ENCODE measurements around the gene FLT3LG. TPM values are rescaled to one million over a fixed set of nuclear protein-coding genes. Genes with fewer than 3 reads are reported as not detected.

The FLT3LG gene
- total and polyA plus RNA-seq, 2 experiments from 2014 or later = 0.49 to 1.8 TPM

DNA sequence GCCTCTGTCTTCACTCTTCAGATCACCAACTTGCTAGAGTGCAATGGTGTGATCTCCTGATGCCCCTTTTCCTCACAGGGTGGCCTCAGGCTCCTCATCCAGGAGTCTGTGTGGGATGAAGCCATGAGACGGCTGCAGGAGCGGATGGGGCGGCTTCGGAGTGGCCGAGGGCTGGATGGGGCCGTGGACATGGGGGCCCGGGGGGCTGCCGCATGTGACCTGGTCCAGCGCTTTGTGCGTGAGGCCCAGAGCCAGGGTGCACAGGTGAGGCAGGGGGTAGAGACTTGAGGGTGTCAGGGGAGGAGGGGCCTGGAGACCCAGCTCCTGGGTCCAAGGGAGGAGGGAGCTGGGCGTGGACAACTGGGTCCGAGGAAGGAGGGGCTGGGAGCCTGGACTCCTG is 11.5 kb upstream of the FLT3LG start:
- DNase-seq (ENCODE audit: low spot score) (no peak), ATAC-seq (no peak)
- Mint-ChIP-seq H3K9me3 (no peaks in the 10 kb centered on the region), H3K27me3 (ENCODE audit: insufficient read depth, low read depth, poor library complexity) (peaks cover 11% of the 10 kb centered on the region), H3K4me1 (no peaks in the 10 kb centered on the region), H3K36me3 (ENCODE audit: low read depth) (peaks cover 32% of the 10 kb centered on the region), H3K4me3 (no peak overlapping the region), H3K27ac (no peak overlapping the region)
- H3K79me2 ChIP-seq (replicated peaks; ENCODE audit: insufficient read depth) = no peaks in the 10 kb centered on the region
- no peak overlapping the region for H3K4me2 ChIP-seq
- TF ChIP-seq EZH2 (IDR thresholded peaks at IDR 0.05; ENCODE audit: low read depth, unreplicated experiment) (no peak), CREB1 (CRISPR knock-in tag; IDR thresholded peaks at IDR 0.05; ENCODE audit: low read depth) (no peak), NANOG (IDR thresholded peaks at IDR 0.05; ENCODE audit: borderline replicate concordance) (no peak), JUNB (IDR thresholded peaks at IDR 0.05; ENCODE audit: unreplicated experiment) (no peak), POLR2AphosphoS5 (IDR thresholded peaks at IDR 0.05; ENCODE audit: low read depth) (no peak), EZH2phosphoT487 (IDR thresholded peaks at IDR 0.05; ENCODE audit: unreplicated experiment) (no peak), ZNF331 (CRISPR knock-in tag; IDR thresholded peaks at IDR 0.05; ENCODE audit: low read depth) (no peak), STAT1 (IDR thresholded peaks at IDR 0.05; ENCODE audit: unreplicated experiment) (no peak), ZNF114 (CRISPR knock-in tag; IDR thresholded peaks at IDR 0.05) (no peak)
- TF ChIP-seq, protein P1, sequence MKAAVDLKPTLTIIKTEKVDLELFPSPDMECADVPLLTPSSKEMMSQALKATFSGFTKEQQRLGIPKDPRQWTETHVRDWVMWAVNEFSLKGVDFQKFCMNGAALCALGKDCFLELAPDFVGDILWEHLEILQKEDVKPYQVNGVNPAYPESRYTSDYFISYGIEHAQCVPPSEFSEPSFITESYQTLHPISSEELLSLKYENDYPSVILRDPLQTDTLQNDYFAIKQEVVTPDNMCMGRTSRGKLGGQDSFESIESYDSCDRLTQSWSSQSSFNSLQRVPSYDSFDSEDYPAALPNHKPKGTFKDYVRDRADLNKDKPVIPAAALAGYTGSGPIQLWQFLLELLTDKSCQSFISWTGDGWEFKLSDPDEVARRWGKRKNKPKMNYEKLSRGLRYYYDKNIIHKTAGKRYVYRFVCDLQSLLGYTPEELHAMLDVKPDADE (IDR thresholded peaks at IDR 0.05) = no peak
- TF ChIP-seq, protein P2, sequence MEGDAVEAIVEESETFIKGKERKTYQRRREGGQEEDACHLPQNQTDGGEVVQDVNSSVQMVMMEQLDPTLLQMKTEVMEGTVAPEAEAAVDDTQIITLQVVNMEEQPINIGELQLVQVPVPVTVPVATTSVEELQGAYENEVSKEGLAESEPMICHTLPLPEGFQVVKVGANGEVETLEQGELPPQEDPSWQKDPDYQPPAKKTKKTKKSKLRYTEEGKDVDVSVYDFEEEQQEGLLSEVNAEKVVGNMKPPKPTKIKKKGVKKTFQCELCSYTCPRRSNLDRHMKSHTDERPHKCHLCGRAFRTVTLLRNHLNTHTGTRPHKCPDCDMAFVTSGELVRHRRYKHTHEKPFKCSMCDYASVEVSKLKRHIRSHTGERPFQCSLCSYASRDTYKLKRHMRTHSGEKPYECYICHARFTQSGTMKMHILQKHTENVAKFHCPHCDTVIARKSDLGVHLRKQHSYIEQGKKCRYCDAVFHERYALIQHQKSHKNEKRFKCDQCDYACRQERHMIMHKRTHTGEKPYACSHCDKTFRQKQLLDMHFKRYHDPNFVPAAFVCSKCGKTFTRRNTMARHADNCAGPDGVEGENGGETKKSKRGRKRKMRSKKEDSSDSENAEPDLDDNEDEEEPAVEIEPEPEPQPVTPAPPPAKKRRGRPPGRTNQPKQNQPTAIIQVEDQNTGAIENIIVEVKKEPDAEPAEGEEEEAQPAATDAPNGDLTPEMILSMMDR (conservative IDR thresholded peaks at IDR 0.05; ENCODE audit: low read depth in 2 of 2) = no peak
- TF ChIP-seq, protein P3, sequence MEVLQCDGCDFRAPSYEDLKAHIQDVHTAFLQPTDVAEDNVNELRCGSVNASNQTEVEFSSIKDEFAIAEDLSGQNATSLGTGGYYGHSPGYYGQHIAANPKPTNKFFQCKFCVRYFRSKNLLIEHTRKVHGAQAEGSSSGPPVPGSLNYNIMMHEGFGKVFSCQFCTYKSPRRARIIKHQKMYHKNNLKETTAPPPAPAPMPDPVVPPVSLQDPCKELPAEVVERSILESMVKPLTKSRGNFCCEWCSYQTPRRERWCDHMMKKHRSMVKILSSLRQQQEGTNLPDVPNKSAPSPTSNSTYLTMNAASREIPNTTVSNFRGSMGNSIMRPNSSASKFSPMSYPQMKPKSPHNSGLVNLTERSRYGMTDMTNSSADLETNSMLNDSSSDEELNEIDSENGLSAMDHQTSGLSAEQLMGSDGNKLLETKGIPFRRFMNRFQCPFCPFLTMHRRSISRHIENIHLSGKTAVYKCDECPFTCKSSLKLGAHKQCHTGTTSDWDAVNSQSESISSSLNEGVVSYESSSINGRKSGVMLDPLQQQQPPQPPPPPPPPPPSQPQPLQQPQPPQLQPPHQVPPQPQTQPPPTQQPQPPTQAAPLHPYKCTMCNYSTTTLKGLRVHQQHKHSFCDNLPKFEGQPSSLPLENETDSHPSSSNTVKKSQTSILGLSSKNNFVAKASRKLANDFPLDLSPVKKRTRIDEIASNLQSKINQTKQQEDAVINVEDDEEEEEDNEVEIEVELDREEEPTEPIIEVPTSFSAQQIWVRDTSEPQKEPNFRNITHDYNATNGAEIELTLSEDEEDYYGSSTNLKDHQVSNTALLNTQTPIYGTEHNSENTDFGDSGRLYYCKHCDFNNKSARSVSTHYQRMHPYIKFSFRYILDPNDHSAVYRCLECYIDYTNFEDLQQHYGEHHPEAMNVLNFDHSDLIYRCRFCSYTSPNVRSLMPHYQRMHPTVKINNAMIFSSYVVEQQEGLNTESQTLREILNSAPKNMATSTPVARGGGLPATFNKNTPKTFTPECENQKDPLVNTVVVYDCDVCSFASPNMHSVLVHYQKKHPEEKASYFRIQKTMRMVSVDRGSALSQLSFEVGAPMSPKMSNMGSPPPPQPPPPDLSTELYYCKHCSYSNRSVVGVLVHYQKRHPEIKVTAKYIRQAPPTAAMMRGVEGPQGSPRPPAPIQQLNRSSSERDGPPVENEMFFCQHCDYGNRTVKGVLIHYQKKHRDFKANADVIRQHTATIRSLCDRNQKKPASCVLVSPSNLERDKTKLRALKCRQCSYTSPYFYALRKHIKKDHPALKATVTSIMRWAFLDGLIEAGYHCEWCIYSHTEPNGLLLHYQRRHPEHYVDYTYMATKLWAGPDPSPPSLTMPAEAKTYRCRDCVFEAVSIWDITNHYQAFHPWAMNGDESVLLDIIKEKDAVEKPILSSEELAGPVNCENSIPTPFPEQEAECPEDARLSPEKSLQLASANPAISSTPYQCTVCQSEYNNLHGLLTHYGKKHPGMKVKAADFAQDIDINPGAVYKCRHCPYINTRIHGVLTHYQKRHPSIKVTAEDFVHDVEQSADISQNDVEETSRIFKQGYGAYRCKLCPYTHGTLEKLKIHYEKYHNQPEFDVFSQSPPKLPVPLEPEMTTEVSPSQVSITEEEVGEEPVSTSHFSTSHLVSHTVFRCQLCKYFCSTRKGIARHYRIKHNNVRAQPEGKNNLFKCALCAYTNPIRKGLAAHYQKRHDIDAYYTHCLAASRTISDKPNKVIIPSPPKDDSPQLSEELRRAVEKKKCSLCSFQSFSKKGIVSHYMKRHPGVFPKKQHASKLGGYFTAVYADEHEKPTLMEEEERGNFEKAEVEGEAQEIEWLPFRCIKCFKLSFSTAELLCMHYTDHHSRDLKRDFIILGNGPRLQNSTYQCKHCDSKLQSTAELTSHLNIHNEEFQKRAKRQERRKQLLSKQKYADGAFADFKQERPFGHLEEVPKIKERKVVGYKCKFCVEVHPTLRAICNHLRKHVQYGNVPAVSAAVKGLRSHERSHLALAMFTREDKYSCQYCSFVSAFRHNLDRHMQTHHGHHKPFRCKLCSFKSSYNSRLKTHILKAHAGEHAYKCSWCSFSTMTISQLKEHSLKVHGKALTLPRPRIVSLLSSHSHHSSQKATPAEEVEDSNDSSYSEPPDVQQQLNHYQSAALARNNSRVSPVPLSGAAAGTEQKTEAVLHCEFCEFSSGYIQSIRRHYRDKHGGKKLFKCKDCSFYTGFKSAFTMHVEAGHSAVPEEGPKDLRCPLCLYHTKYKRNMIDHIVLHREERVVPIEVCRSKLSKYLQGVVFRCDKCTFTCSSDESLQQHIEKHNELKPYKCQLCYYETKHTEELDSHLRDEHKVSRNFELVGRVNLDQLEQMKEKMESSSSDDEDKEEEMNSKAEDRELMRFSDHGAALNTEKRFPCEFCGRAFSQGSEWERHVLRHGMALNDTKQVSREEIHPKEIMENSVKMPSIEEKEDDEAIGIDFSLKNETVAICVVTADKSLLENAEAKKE (CRISPR knock-in tag; IDR thresholded peaks at IDR 0.05) = no peak
- TF ChIP-seq, protein P4, sequence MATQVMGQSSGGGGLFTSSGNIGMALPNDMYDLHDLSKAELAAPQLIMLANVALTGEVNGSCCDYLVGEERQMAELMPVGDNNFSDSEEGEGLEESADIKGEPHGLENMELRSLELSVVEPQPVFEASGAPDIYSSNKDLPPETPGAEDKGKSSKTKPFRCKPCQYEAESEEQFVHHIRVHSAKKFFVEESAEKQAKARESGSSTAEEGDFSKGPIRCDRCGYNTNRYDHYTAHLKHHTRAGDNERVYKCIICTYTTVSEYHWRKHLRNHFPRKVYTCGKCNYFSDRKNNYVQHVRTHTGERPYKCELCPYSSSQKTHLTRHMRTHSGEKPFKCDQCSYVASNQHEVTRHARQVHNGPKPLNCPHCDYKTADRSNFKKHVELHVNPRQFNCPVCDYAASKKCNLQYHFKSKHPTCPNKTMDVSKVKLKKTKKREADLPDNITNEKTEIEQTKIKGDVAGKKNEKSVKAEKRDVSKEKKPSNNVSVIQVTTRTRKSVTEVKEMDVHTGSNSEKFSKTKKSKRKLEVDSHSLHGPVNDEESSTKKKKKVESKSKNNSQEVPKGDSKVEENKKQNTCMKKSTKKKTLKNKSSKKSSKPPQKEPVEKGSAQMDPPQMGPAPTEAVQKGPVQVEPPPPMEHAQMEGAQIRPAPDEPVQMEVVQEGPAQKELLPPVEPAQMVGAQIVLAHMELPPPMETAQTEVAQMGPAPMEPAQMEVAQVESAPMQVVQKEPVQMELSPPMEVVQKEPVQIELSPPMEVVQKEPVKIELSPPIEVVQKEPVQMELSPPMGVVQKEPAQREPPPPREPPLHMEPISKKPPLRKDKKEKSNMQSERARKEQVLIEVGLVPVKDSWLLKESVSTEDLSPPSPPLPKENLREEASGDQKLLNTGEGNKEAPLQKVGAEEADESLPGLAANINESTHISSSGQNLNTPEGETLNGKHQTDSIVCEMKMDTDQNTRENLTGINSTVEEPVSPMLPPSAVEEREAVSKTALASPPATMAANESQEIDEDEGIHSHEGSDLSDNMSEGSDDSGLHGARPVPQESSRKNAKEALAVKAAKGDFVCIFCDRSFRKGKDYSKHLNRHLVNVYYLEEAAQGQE (IDR thresholded peaks at IDR 0.05; ENCODE audit: unreplicated experiment) = no peak
- no peak overlapping the region for H3K27ac ChIP-seq (ENCODE audit: low read depth)
- no peaks in the 10 kb centered on the region; the same call in 1 of the 2 replicates for H4K20me1 ChIP-seq (replicated peaks; ENCODE audit: insufficient read depth)
- H3K36me3 ChIP-seq (ENCODE audit: insufficient read depth) = no peaks in the 10 kb centered on the region
- H3K4me1 ChIP-seq (ENCODE audit: insufficient read depth) = no peaks in the 10 kb centered on the region; the same call in 1 of the 2 replicates
- no peaks in the 10 kb centered on the region for H3K27me3 ChIP-seq (ENCODE audit: insufficient read depth)
- no peak overlapping the region for H2AFZ ChIP-seq
- H3F3A ChIP-seq (replicated peaks; ENCODE audit: low read depth) = 0 out of 2 replicates have a peak, but pooled peaks cover 2% of the 10 kb centered on the region
- no peaks in the 10 kb centered on the region for H3K9me2 ChIP-seq (ENCODE audit: insufficient read depth)
- no peak overlapping the region for H3K4me3 ChIP-seq
